Astrocyte of the cerebellum (primary cell): Measurements from ENCODE around the gene IRAK2.

ENCODE experiments used
- DNase-seq: peaks from one replicate; pipeline ENCODE4 v3.0.0-alpha.2; 2011; ENCODE audit warnings: low read depth
- H3K4me3 ChIP-seq: 2 replicates; pipeline ENCODE4 v1.5.1; 2011; ENCODE audit warnings: mild to moderate bottlenecking, low read depth, low read length, moderate library complexity
- CTCF ChIP-seq: IDR thresholded peaks from 2 replicates; pipeline ENCODE4 v1.5.1; 2012; ENCODE audit warnings: low read length, low read depth, moderate library complexity, mild to moderate bottlenecking; ENCODE audit errors: missing control alignments
- in situ Hi-C: cut with HindIII; loops from 2 replicates; pipeline ENCODE4 v1.10.0; 2017; ENCODE audit warnings: low sequenced_read_pairs

IRAK2 gene

GRCh38 chr3:10272977-10273376, 108.3 kb downstream of the IRAK2 start:
- TF ChIP-seq CTCF, result no peak
- DNase-seq, result no peak
- no peak overlapping the region for H3K4me3 ChIP-seq
- in situ Hi-C loops, result no loop called here

GRCh38 chr3:10273702-10274305, 109.1 kb downstream of the IRAK2 start:
- no peak overlapping the region for H3K4me3 ChIP-seq
- in situ Hi-C loops, result no loop called here
- no peak for TF ChIP-seq CTCF
- DNase-seq, result peak; percentile 34

- H3K4me3 ChIP-seq, result no peak overlapping the region
- no peak for TF ChIP-seq CTCF
- no peak for DNase-seq
- in situ Hi-C loops, result no loop called here
These were observed 109.9 kb downstream of the IRAK2 start for GRCh38 chr3:10274601-10275000.

- DNase-seq, result no peak
- no peak overlapping the region for H3K4me3 ChIP-seq
- in situ Hi-C loops, result no loop called here
- no peak for TF ChIP-seq CTCF
These were observed 112.5 kb downstream of the IRAK2 start for GRCh38 chr3:10277115-10277625.

GRCh38 chr3:10278501-10278900, 113.8 kb downstream of the IRAK2 start:
- no peak for TF ChIP-seq CTCF
- no peak overlapping the region for H3K4me3 ChIP-seq
- no peak for DNase-seq
- in situ Hi-C loops, result no loop called here

GRCh38 chr3:10279384-10280176, 114.9 kb downstream of the IRAK2 start:
- no peak for DNase-seq
- in situ Hi-C loops, result no loop called here
- H3K4me3 ChIP-seq, result no peak overlapping the region
- TF ChIP-seq CTCF, result no peak
